Measurements from ENCODE around the gene XPNPEP3.
"Not testable (repeated sequence)": the region's sequence is repeated elsewhere in the genome, so short reads cannot be mapped to it uniquely, and the experiment has no call there.

XPNPEP3 gene

GRCh38 chr22:40818192-40818746, 38.7 kb upstream of the XPNPEP3 start:
- H3K36me3 ChIP-seq (ENCODE audit: low read depth): peaks cover 13% of the 10 kb centered on the region; the same call in 1 of the 2 replicates
- peak overlapping the region; percentile 73 for H3K4me3 ChIP-seq (ENCODE audit: severe bottlenecking)
- ATAC-seq (ENCODE audit: low read depth): no peak
- peaks cover 7% of the 10 kb centered on the region for H3K4me1 ChIP-seq (ENCODE audit: insufficient read depth, poor library complexity, severe bottlenecking)
- no peaks in the 10 kb centered on the region for H3K9me3 ChIP-seq (ENCODE audit: severe bottlenecking)
- peak overlapping the region; percentile 53 for H3K27ac ChIP-seq (ENCODE audit: poor library complexity, severe bottlenecking)
- no peak for TF ChIP-seq CTCF (IDR thresholded peaks at IDR 0.05; ENCODE audit: poor library complexity, severe bottlenecking)
- H3K27me3 ChIP-seq (ENCODE audit: insufficient read depth, poor library complexity, severe bottlenecking): no peaks in the 10 kb centered on the region
- DNase-seq (ENCODE audit: low spot score): no peak

GRCh38 chr22:40818747-40819598, 38.0 kb upstream of the XPNPEP3 start, which contains the start of gene SLC25A17:
Gene SLC25A17 (minus strand): TSS chr22:40819346. CDS start chr22:40819248, 98 bp downstream.
- TF ChIP-seq CTCF (IDR thresholded peaks at IDR 0.05; ENCODE audit: poor library complexity, severe bottlenecking): peak; percentile 32
- H3K27ac ChIP-seq (ENCODE audit: poor library complexity, severe bottlenecking): peak within 1 kb of the TSS; percentile 53
- peak; percentile 97 for ATAC-seq (ENCODE audit: low read depth)

GRCh38 chr22:40819599-40820140, 37.3 kb upstream of the XPNPEP3 start:
- no peaks in the 10 kb centered on the region for H3K27me3 ChIP-seq (ENCODE audit: insufficient read depth, poor library complexity, severe bottlenecking)
- DNase-seq (ENCODE audit: low spot score) (no peak), ATAC-seq (ENCODE audit: low read depth) (peak; percentile 6)
- peak overlapping the region; percentile 53 for H3K27ac ChIP-seq (ENCODE audit: poor library complexity, severe bottlenecking)
- no peak for TF ChIP-seq CTCF (IDR thresholded peaks at IDR 0.05; ENCODE audit: poor library complexity, severe bottlenecking)
- peak overlapping the region; percentile 73 for H3K4me3 ChIP-seq (ENCODE audit: severe bottlenecking)
- no peaks in the 10 kb centered on the region for H3K9me3 ChIP-seq (ENCODE audit: severe bottlenecking)
- H3K4me1 ChIP-seq (ENCODE audit: insufficient read depth, poor library complexity, severe bottlenecking): peaks cover 7% of the 10 kb centered on the region
- H3K36me3 ChIP-seq (ENCODE audit: low read depth): peaks cover 19% of the 10 kb centered on the region

More at GRCh38 chr22:40818747-40819598, 38.0 kb upstream of the XPNPEP3 start, which contains the start of gene SLC25A17:
- Histone ChIP-seq H3K27me3 (ENCODE audit: insufficient read depth, poor library complexity, severe bottlenecking) (no peaks in the 10 kb centered on the region), H3K36me3 (ENCODE audit: low read depth) (peaks cover 13% of the 10 kb centered on the region; the same call in 1 of the 2 replicates), H3K9me3 (ENCODE audit: severe bottlenecking) (no peaks in the 10 kb centered on the region), H3K4me1 (ENCODE audit: insufficient read depth, poor library complexity, severe bottlenecking) (peaks cover 7% of the 10 kb centered on the region), H3K4me3 (ENCODE audit: severe bottlenecking) (peak within 1 kb of the TSS; percentile 73)
- peak; percentile 87 for DNase-seq (ENCODE audit: low spot score)

DNA sequence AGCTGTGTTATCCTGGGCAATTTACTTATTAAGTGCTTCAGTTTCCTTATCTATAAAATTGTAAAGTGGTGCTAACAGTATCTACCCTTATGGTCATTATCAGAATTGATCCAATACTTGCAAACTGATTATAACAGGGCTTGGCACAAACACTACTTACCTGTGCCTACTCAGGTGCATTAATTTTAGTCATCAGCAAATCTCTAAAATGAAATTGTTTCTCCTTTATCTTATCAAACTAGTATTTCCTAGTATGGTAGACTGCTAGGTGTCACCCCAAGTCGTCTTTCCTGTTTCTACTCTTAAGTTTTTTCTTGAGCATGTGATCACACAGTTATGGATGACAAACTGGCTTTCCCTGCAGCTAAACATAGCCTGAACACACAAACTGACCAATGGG, 33.5 kb upstream of the XPNPEP3 start:
- Histone ChIP-seq H3K4me3 (ENCODE audit: severe bottlenecking) (no peak overlapping the region), H3K27ac (ENCODE audit: poor library complexity, severe bottlenecking) (no peak overlapping the region), H3K36me3 (ENCODE audit: low read depth) (peaks cover 46% of the 10 kb centered on the region), H3K4me1 (ENCODE audit: insufficient read depth, poor library complexity, severe bottlenecking) (no peaks in the 10 kb centered on the region), H3K27me3 (ENCODE audit: insufficient read depth, poor library complexity, severe bottlenecking) (no peaks in the 10 kb centered on the region), H3K9me3 (ENCODE audit: severe bottlenecking) (no peaks in the 10 kb centered on the region)
- DNase-seq (ENCODE audit: low spot score) (no peak), ATAC-seq (ENCODE audit: low read depth) (no peak)
- TF ChIP-seq CTCF (IDR thresholded peaks at IDR 0.05; ENCODE audit: poor library complexity, severe bottlenecking): no peak

DNA sequence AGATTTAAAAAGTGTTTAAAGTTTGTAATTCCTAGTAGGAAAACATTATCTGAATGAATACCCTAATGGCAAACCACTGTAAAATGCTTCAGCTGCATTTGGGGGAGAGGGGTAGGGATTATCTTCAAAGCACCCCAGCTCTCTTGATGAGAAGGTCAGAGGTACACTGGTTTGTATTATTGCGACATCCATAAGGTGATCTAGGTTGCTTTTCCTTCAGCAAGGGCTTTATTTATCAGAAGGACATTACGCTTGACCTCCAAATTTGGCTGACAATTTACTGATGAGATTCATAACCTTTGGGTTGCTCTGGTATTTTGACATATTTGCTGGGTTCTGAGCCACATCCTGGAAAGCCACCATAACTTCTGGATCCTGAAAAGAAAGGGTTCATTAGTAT, 30.7 kb upstream of the XPNPEP3 start:
- H3K36me3 ChIP-seq (ENCODE audit: low read depth): peaks cover 75% of the 10 kb centered on the region
- not testable (repeated sequence) for H3K4me1 ChIP-seq (ENCODE audit: insufficient read depth, poor library complexity, severe bottlenecking); H3K4me3 ChIP-seq (ENCODE audit: severe bottlenecking); H3K27me3 ChIP-seq (ENCODE audit: insufficient read depth, poor library complexity, severe bottlenecking); H3K27ac ChIP-seq (ENCODE audit: poor library complexity, severe bottlenecking); DNase-seq (ENCODE audit: low spot score); H3K9me3 ChIP-seq (ENCODE audit: severe bottlenecking); ATAC-seq (ENCODE audit: low read depth)

Data from RWPE2 (cell line).